H1 (cell line): ENCODE data around the gene DIP2C. TPM values are rescaled to one million over a fixed set of nuclear protein-coding genes. Genes with fewer than 3 reads are reported as not detected.

Experiments
- BCL11A ChIP-seq, 2 experiments: IDR thresholded peaks; one replicate each; pipeline ENCODE4 v1.6.1; 2011; ENCODE audit warnings: low read depth in 2 of 2, low read length in 2 of 2, mild to moderate bottlenecking in 2 of 2
- CHD2 ChIP-seq: IDR thresholded peaks from 2 replicates; pipeline ENCODE4 v1.6.1; 2012; ENCODE audit warnings: low read length, improper control_type of control experiment
- HDAC2 ChIP-seq, 2 experiments: fragments of 300-600 bp in 1 of 2; sonication (generic) in 1 of 2; IDR thresholded peaks; 2 replicates each; pipeline ENCODE4 v1.6.1; 2011 to 2012; ENCODE audit warnings: low read depth in 2 of 2, low read length in 2 of 2, mild to moderate bottlenecking in 2 of 2, moderate library complexity in 2 of 2, borderline replicate concordance in 1 of 2, inconsistent platforms in 1 of 2
- HDAC6 ChIP-seq: IDR thresholded peaks from one replicate; pipeline ENCODE4 v1.7.1; 2012; ENCODE audit warnings: low read depth, mild to moderate bottlenecking, inconsistent platforms, low read length, moderate library complexity
- JUN ChIP-seq: IDR thresholded peaks from 2 replicates; pipeline ENCODE4 v1.6.1; 2011; ENCODE audit warnings: low read depth, mild to moderate bottlenecking, improper control_type of control experiment, low read length
- KDM4A ChIP-seq: IDR thresholded peaks from one replicate; pipeline ENCODE4 v1.7.1; 2012; ENCODE audit warnings: low read depth, mild to moderate bottlenecking, moderate library complexity, low read length, inconsistent platforms; ENCODE audit not compliant: severe bottlenecking
- RFX5 ChIP-seq: IDR thresholded peaks from 2 replicates; pipeline ENCODE4 v1.6.1; 2011; ENCODE audit warnings: low read depth, low read length, improper control_type of control experiment, borderline replicate concordance
- SIX5 ChIP-seq: IDR thresholded peaks from 2 replicates; pipeline ENCODE4 v1.6.1; 2011; ENCODE audit warnings: mild to moderate bottlenecking, low read depth, low read length
- SP4 ChIP-seq: IDR thresholded peaks from 2 replicates; pipeline ENCODE4 v1.6.1; 2012; ENCODE audit warnings: low read length, inconsistent platforms
- polyA plus RNA-seq, 7 experiments: library from polyadenylated mRNA; depleted of rRNA in 3 of 7; stranded (reverse) in 5 of 7; unstranded in 2 of 7; fragments of >200 nt in 5 of 7; fragments of 200-250 nt in 2 of 7; gene quantifications; 1 replicate in 5 of 7; 2 replicates in 1 of 7; 4 replicates in 1 of 7; pipeline versions ENCODE4 v1.2.1 to v1.2.3, GENCODE V29; 2011 to 2013; ENCODE audit warnings: missing spikeins in 2 of 7, mixed read lengths in 2 of 7
- total RNA-seq: library from RNA; stranded (reverse); fragmentation: NEBNext Ultra II Directional; extraction: Animal tissue kit (Norgen Biotek cat#: 25700); gene quantifications from 2 replicates; pipeline ENCODE4 v1.2.1, GENCODE V29; 2021
- TF ChIP-seq, protein P1 (sequence below): fragments of 300-600 bp; sonication (generic); IDR thresholded peaks from 2 replicates; pipeline ENCODE4 v1.7.1; 2012; ENCODE audit warnings: low read length, moderate library complexity, mild to moderate bottlenecking, inconsistent platforms; ENCODE audit not compliant: insufficient replicate concordance

The DIP2C gene
- total and polyA plus RNA-seq, 2 of the 8 experiments (the other 6 are each of a cell fraction or from before 2014, with no cell fraction given): 3.8 to 9.3 TPM

DNA sequence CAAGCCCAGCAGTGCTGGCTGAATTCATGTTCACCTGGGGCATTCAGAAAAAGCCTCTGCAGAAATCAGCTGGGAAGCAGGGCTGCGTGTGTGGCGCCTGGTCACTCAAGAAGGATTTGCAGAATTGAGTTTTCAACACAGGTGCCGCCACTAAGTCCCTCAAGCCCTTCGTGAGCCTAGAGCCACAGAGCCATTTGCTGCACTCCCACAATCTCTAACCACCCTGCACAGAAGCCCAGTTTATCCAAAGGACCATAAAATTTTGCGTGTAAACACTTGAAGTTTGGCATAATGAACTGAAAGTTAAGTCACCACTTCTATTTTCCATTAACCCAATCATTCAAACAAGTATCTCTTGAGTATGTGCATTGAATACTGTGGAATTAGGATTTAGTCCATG lies 136.2 kb downstream of the DIP2C start (continued):
- TF ChIP-seq, protein P1, sequence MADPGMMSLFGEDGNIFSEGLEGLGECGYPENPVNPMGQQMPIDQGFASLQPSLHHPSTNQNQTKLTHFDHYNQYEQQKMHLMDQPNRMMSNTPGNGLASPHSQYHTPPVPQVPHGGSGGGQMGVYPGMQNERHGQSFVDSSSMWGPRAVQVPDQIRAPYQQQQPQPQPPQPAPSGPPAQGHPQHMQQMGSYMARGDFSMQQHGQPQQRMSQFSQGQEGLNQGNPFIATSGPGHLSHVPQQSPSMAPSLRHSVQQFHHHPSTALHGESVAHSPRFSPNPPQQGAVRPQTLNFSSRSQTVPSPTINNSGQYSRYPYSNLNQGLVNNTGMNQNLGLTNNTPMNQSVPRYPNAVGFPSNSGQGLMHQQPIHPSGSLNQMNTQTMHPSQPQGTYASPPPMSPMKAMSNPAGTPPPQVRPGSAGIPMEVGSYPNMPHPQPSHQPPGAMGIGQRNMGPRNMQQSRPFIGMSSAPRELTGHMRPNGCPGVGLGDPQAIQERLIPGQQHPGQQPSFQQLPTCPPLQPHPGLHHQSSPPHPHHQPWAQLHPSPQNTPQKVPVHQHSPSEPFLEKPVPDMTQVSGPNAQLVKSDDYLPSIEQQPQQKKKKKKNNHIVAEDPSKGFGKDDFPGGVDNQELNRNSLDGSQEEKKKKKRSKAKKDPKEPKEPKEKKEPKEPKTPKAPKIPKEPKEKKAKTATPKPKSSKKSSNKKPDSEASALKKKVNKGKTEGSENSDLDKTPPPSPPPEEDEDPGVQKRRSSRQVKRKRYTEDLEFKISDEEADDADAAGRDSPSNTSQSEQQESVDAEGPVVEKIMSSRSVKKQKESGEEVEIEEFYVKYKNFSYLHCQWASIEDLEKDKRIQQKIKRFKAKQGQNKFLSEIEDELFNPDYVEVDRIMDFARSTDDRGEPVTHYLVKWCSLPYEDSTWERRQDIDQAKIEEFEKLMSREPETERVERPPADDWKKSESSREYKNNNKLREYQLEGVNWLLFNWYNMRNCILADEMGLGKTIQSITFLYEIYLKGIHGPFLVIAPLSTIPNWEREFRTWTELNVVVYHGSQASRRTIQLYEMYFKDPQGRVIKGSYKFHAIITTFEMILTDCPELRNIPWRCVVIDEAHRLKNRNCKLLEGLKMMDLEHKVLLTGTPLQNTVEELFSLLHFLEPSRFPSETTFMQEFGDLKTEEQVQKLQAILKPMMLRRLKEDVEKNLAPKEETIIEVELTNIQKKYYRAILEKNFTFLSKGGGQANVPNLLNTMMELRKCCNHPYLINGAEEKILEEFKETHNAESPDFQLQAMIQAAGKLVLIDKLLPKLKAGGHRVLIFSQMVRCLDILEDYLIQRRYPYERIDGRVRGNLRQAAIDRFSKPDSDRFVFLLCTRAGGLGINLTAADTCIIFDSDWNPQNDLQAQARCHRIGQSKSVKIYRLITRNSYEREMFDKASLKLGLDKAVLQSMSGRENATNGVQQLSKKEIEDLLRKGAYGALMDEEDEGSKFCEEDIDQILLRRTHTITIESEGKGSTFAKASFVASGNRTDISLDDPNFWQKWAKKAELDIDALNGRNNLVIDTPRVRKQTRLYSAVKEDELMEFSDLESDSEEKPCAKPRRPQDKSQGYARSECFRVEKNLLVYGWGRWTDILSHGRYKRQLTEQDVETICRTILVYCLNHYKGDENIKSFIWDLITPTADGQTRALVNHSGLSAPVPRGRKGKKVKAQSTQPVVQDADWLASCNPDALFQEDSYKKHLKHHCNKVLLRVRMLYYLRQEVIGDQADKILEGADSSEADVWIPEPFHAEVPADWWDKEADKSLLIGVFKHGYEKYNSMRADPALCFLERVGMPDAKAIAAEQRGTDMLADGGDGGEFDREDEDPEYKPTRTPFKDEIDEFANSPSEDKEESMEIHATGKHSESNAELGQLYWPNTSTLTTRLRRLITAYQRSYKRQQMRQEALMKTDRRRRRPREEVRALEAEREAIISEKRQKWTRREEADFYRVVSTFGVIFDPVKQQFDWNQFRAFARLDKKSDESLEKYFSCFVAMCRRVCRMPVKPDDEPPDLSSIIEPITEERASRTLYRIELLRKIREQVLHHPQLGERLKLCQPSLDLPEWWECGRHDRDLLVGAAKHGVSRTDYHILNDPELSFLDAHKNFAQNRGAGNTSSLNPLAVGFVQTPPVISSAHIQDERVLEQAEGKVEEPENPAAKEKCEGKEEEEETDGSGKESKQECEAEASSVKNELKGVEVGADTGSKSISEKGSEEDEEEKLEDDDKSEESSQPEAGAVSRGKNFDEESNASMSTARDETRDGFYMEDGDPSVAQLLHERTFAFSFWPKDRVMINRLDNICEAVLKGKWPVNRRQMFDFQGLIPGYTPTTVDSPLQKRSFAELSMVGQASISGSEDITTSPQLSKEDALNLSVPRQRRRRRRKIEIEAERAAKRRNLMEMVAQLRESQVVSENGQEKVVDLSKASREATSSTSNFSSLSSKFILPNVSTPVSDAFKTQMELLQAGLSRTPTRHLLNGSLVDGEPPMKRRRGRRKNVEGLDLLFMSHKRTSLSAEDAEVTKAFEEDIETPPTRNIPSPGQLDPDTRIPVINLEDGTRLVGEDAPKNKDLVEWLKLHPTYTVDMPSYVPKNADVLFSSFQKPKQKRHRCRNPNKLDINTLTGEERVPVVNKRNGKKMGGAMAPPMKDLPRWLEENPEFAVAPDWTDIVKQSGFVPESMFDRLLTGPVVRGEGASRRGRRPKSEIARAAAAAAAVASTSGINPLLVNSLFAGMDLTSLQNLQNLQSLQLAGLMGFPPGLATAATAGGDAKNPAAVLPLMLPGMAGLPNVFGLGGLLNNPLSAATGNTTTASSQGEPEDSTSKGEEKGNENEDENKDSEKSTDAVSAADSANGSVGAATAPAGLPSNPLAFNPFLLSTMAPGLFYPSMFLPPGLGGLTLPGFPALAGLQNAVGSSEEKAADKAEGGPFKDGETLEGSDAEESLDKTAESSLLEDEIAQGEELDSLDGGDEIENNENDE: no peak
- no peak for TF ChIP-seq CHD2
- no peak for TF ChIP-seq JUN
- no peak for TF ChIP-seq KDM4A
- TF ChIP-seq RFX5: no peak
- no peak for TF ChIP-seq SP4
- TF ChIP-seq BCL11A (IDR thresholded peaks at IDR 0.05; ENCODE audit: low read depth in 2 of 2, low read length in 2 of 2): no peak
- no peak for TF ChIP-seq HDAC6
- TF ChIP-seq SIX5: no peak
- no peak for TF ChIP-seq HDAC2 (IDR thresholded peaks at IDR 0.05; ENCODE audit: borderline replicate concordance in 1 of 2, low read depth in 2 of 2, low read length in 2 of 2)
- TF ChIP-seq, all 59 proteins: peak for 0
